ENCODE results near the gene PIGB.

Gene PIGB

DNA sequence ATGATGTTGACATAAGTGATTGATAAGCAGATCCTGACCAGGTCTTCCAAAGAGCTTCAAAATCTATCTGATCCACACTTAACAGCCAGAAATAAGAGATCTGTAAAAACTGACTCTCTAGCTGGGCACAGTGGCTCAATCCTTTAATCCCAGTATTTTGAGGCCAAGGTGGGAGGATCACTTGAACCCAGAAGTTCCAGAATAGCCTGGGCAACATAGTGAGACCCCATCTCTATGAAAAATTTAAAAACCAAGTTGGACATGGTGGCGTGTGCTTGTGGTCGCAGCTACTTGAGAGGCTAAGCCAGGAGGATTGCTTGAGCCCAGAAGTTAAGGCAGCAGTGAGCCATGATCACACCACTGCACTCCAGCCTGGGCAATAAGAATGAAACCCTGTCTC lies 43.6 kb downstream of the PIGB start:
- Histone ChIP-seq H3K27me3 (no peaks in the 10 kb centered on the region), H3K4me3 (no peak overlapping the region)
- intact Hi-C loops (cut with DNase I; ENCODE audit: low total_unique reads): no loop called here

GRCh38 chr15:55366981-55367380 lies 48.0 kb downstream of the PIGB start:
- no peak overlapping the region for H3K4me3 ChIP-seq
- DNase-seq: no peak
- intact Hi-C loops (cut with DNase I; ENCODE audit: low total_unique reads): no loop called here
- H3K27me3 ChIP-seq: no peaks in the 10 kb centered on the region
- no peak overlapping the region for H3K27ac ChIP-seq
- TF ChIP-seq, protein P1, sequence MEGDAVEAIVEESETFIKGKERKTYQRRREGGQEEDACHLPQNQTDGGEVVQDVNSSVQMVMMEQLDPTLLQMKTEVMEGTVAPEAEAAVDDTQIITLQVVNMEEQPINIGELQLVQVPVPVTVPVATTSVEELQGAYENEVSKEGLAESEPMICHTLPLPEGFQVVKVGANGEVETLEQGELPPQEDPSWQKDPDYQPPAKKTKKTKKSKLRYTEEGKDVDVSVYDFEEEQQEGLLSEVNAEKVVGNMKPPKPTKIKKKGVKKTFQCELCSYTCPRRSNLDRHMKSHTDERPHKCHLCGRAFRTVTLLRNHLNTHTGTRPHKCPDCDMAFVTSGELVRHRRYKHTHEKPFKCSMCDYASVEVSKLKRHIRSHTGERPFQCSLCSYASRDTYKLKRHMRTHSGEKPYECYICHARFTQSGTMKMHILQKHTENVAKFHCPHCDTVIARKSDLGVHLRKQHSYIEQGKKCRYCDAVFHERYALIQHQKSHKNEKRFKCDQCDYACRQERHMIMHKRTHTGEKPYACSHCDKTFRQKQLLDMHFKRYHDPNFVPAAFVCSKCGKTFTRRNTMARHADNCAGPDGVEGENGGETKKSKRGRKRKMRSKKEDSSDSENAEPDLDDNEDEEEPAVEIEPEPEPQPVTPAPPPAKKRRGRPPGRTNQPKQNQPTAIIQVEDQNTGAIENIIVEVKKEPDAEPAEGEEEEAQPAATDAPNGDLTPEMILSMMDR (IDR thresholded peaks at IDR 0.05): no peak
- peaks cover 33 to 68% (median 56%) of the 10 kb centered on the region in 3 donors for H3K36me3 ChIP-seq
- no peaks in the 10 kb centered on the region for H3K9me3 ChIP-seq
- H3K4me1 ChIP-seq: no peaks in the 10 kb centered on the region

More for the DNA sequence above, 43.6 kb downstream of the PIGB start:
- peaks cover 12 to 56% (median 31%) of the 10 kb centered on the region in 3 donors for H3K36me3 ChIP-seq
- no peak for DNase-seq
- no peaks in the 10 kb centered on the region for H3K9me3 ChIP-seq
- H3K4me1 ChIP-seq: peaks cover 0 to 11% (median 0%) of the 10 kb centered on the region in 4 donors
- TF ChIP-seq, protein P1 (IDR thresholded peaks at IDR 0.05): no peak
- no peak overlapping the region for H3K27ac ChIP-seq

DNA sequence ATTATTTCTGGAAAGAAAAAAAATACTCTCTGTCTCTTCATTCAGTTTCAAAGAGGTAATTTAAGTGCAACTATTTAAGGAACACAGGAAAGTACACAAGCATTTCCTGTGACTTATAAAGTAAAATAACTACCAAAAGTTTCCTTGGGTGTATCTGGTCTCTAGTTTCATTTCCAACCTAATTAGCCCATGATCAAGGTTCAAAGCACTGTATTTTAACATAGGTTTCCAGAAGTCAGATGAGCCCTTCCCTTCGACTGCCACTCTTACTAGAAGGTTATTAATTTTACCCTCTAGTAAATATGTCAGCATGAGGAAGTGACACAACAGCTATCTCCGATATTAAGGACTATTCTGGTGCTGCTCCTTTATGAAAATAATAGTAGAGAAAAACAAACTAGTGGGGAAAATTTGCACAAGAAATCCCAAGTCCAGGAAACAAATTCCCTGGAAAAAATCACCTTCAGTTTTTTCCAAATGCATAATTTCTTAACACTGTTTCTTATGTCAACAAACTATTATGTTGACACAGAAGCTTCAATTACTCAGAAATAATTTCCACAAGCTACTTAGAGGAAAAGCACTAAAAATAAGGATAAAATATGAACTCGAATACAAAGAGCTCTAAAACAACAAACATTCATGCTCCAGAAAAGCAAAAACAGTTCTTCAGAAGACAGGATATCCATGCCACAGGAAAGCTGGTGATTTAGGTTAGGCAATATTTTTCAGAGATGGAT lies 53.8 kb downstream of the PIGB start:
- peaks cover 0 to 8% (median 0%) of the 10 kb centered on the region in 4 donors for H3K4me1 ChIP-seq
- intact Hi-C loops (cut with DNase I; ENCODE audit: low total_unique reads): no loop called here
- no peak overlapping the region for H3K27ac ChIP-seq
- DNase-seq: no peak
- no peak overlapping the region for H3K4me3 ChIP-seq
- H3K9me3 ChIP-seq: no peaks in the 10 kb centered on the region
- peaks cover 45 to 87% (median 63%) of the 10 kb centered on the region in 3 donors for H3K36me3 ChIP-seq
- H3K27me3 ChIP-seq: no peaks in the 10 kb centered on the region
- TF ChIP-seq, protein P1 (IDR thresholded peaks at IDR 0.05): no peak

- H3K4me3 ChIP-seq: no peak overlapping the region
- H3K9me3 ChIP-seq: no peaks in the 10 kb centered on the region
- TF ChIP-seq, protein P1 (IDR thresholded peaks at IDR 0.05): no peak
- H3K4me1 ChIP-seq: no peaks in the 10 kb centered on the region
- no peak overlapping the region for H3K27ac ChIP-seq
- intact Hi-C loops (cut with DNase I; ENCODE audit: low total_unique reads): no loop called here
- no peaks in the 10 kb centered on the region for H3K27me3 ChIP-seq
- DNase-seq: no peak
- H3K36me3 ChIP-seq: peaks cover 39 to 80% (median 60%) of the 10 kb centered on the region in 3 donors
Measured at GRCh38 chr15:55379095-55379494, 60.1 kb downstream of the PIGB start.

- Histone ChIP-seq H3K9me3 (no peaks in the 10 kb centered on the region), H3K4me1 (no peaks in the 10 kb centered on the region), H3K27ac (no peak overlapping the region), H3K4me3 (no peak overlapping the region), H3K36me3 (peaks cover 39 to 79% (median 53%) of the 10 kb centered on the region in 3 donors), H3K27me3 (no peaks in the 10 kb centered on the region)
- TF ChIP-seq, protein P1 (IDR thresholded peaks at IDR 0.05): no peak
- intact Hi-C loops (cut with DNase I; ENCODE audit: low total_unique reads): no loop called here
- no peak for DNase-seq
Measured at GRCh38 chr15:55381595-55381994, 62.6 kb downstream of the PIGB start.

Measured in tibial artery (tissue), 4 donors.